Measurements from ENCODE around the gene PLCL2. TPM values are rescaled to one million over a fixed set of nuclear protein-coding genes. Genes with fewer than 3 reads are reported as not detected.

PLCL2 gene
- total RNA-seq, 1 experiment from 2014 or later, result 32.1 TPM

DNA sequence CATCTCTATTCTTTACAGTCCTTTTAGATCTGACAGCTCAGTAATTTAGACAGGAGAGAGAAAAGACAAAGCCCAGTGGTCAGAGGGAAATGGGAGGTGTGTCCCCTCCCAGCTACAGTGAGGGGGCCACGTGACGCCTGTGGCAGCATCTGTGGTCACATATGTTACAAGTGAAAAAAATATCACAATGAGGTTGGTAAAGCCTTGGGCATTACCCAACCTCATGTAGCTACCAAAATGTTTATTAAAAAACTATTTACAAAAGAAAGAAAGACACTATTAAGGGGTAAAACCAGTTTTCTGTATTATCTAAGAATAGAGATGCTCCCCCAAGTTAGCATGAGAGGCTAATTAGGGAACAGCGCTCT is 42.9 kb upstream of the PLCL2 start:
- no peak overlapping the region for H2BK5ac ChIP-seq (ENCODE audit: insufficient read length, low read length)
- no peaks in the 10 kb centered on the region for H3K23me2 ChIP-seq (ENCODE audit: insufficient read length, low read depth, low read length, poor library complexity, severe bottlenecking)
- H3K79me2 ChIP-seq (ENCODE audit: insufficient read depth, low read length), result no peaks in the 10 kb centered on the region
- no peak overlapping the region for H4K8ac ChIP-seq (replicated peaks; ENCODE audit: insufficient read length, low read depth, low read length)
- no peak overlapping the region for H3K56ac ChIP-seq (ENCODE audit: insufficient read length, low read depth, low read length)
- no peak overlapping the region for H2BK120ac ChIP-seq (ENCODE audit: low read depth, low read length, poor library complexity, severe bottlenecking)
- H3K27ac ChIP-seq (ENCODE audit: insufficient read length, low read depth, low read length), result no peak overlapping the region
- H3T11ph ChIP-seq (ENCODE audit: low read length), result no peak overlapping the region
- no peak for DNase-seq
- no peak overlapping the region for H2BK20ac ChIP-seq (ENCODE audit: low read depth, low read length, poor library complexity, severe bottlenecking)
- H3K4ac ChIP-seq (ENCODE audit: low read depth, low read length), result no peak overlapping the region
- peaks cover 10% of the 10 kb centered on the region; the same call in 1 of the 2 replicates for H3K4me1 ChIP-seq (ENCODE audit: insufficient read depth, low read length)
- no peak overlapping the region for H2AK5ac ChIP-seq (ENCODE audit: insufficient read length, low read length)
- no peak overlapping the region for H2AFZ ChIP-seq (ENCODE audit: low read length)
- no peak overlapping the region for H2BK12ac ChIP-seq (ENCODE audit: insufficient read length, low read depth, low read length)
- WGBS (ENCODE audit: extremely low coverage, insufficient read length, low lambda C conversion rate), result no CpG with 5 or more reads among the region's 3 CpGs
- Mint-ChIP-seq H3K9me3 (no peaks in the 10 kb centered on the region), H3K36me3 (ENCODE audit: insufficient read depth in 1 of 3, low read depth in 3 of 3) (no peaks in the 10 kb centered on the region), H3K27ac (no peak overlapping the region), H3K27me3 (ENCODE audit: low read depth) (peaks cover 3% of the 10 kb centered on the region; the same call in 1 of the 2 replicates), H3K4me1 (peaks cover 33 to 35% of the 10 kb centered on the region in 2 experiments), H3K4me3 (no peak overlapping the region)
- H4K91ac ChIP-seq (ENCODE audit: insufficient read length, low read depth, low read length), result no peak overlapping the region
- no peak overlapping the region for H2BK15ac ChIP-seq (ENCODE audit: low read depth, low read length)
- no peak overlapping the region for H3K18ac ChIP-seq (ENCODE audit: insufficient read length, low read depth, low read length)
- no peaks in the 10 kb centered on the region for H3K27me3 ChIP-seq (ENCODE audit: insufficient read depth, low read length)
- no peaks in the 10 kb centered on the region for H3K79me1 ChIP-seq (ENCODE audit: insufficient read depth, low read depth, low read length, poor library complexity, severe bottlenecking)
- no peak overlapping the region for H4K5ac ChIP-seq (ENCODE audit: insufficient read length, low read depth, low read length)
- H3K14ac ChIP-seq (ENCODE audit: insufficient read depth, low read length), result no peak overlapping the region
- H3K23ac ChIP-seq (ENCODE audit: insufficient read length, low read depth, low read length), result no peak overlapping the region
- H4K20me1 ChIP-seq (ENCODE audit: control insufficient read depth, insufficient read depth, insufficient read length), result no peaks in the 10 kb centered on the region
- no peaks in the 10 kb centered on the region for H3K9me3 ChIP-seq (ENCODE audit: control insufficient read depth, low read depth, low read length)
- no peak overlapping the region for H3K9ac ChIP-seq (ENCODE audit: extremely low read depth, insufficient read length, low read length)
- no peak overlapping the region for H3K4me2 ChIP-seq (ENCODE audit: insufficient read depth, insufficient read length, low read length)
- TF ChIP-seq, protein P1, sequence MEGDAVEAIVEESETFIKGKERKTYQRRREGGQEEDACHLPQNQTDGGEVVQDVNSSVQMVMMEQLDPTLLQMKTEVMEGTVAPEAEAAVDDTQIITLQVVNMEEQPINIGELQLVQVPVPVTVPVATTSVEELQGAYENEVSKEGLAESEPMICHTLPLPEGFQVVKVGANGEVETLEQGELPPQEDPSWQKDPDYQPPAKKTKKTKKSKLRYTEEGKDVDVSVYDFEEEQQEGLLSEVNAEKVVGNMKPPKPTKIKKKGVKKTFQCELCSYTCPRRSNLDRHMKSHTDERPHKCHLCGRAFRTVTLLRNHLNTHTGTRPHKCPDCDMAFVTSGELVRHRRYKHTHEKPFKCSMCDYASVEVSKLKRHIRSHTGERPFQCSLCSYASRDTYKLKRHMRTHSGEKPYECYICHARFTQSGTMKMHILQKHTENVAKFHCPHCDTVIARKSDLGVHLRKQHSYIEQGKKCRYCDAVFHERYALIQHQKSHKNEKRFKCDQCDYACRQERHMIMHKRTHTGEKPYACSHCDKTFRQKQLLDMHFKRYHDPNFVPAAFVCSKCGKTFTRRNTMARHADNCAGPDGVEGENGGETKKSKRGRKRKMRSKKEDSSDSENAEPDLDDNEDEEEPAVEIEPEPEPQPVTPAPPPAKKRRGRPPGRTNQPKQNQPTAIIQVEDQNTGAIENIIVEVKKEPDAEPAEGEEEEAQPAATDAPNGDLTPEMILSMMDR (conservative IDR thresholded peaks at IDR 0.05), result no peak
